Measurements from ENCODE around the gene SLC40A1. TPM values are rescaled to one million over a fixed set of nuclear protein-coding genes. Genes with fewer than 3 reads are reported as not detected.

SLC40A1 gene
- total and polyA plus RNA-seq, 2 of the 13 experiments (the other 11 are each of a cell fraction or from before 2014, with no cell fraction given): 10.6 to 24.9 TPM

GRCh38 chr2:189613077-189613636 is 32.6 kb upstream of the SLC40A1 start (continued):
- TF ChIP-seq ZBTB43 (CRISPR knock-in tag; conservative IDR thresholded peaks at IDR 0.05): no peak
- TF ChIP-seq, protein P1, sequence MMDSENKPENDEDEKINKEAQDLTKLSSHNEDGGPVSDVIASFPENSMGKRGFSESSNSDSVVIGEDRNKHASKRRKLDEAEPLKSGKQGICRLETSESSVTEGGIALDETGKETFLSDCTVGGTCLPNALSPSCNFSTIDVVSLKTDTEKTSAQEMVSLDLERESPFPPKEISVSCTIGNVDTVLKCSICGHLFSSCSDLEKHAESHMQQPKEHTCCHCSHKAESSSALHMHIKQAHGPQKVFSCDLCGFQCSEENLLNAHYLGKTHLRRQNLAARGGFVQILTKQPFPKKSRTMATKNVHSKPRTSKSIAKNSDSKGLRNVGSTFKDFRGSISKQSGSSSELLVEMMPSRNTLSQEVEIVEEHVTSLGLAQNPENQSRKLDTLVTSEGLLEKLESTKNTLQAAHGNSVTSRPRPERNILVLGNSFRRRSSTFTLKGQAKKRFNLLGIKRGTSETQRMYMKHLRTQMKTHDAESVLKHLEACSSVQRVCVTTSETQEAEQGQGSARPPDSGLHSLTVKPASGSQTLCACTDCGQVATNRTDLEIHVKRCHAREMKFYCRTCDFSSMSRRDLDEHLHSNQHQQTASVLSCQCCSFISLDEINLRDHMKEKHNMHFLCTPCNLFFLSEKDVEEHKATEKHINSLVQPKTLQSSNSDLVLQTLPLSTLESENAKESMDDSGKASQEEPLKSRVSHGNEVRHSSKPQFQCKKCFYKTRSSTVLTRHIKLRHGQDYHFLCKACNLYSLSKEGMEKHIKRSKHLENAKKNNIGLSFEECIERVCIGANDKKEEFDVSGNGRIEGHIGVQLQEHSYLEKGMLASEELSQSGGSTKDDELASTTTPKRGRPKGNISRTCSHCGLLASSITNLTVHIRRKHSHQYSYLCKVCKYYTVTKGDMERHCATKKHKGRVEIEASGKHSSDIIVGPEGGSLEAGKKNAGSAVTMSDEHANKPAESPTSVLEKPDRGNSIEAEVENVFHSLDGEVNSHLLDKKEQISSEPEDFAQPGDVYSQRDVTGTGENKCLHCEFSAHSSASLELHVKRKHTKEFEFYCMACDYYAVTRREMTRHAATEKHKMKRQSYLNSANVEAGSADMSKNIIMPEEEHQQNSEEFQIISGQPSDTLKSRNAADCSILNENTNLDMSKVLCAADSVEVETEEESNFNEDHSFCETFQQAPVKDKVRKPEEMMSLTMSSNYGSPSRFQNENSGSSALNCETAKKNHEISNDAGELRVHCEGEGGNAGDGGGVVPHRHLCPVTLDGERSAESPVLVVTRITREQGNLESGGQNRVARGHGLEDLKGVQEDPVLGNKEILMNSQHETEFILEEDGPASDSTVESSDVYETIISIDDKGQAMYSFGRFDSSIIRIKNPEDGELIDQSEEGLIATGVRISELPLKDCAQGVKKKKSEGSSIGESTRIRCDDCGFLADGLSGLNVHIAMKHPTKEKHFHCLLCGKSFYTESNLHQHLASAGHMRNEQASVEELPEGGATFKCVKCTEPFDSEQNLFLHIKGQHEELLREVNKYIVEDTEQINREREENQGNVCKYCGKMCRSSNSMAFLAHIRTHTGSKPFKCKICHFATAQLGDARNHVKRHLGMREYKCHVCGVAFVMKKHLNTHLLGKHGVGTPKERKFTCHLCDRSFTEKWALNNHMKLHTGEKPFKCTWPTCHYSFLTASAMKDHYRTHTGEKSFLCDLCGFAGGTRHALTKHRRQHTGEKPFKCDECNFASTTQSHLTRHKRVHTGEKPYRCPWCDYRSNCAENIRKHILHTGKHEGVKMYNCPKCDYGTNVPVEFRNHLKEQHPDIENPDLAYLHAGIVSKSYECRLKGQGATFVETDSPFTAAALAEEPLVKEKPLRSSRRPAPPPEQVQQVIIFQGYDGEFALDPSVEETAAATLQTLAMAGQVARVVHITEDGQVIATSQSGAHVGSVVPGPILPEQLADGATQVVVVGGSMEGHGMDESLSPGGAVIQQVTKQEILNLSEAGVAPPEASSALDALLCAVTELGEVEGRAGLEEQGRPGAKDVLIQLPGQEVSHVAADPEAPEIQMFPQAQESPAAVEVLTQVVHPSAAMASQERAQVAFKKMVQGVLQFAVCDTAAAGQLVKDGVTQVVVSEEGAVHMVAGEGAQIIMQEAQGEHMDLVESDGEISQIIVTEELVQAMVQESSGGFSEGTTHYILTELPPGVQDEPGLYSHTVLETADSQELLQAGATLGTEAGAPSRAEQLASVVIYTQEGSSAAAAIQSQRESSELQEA (CRISPR knock-in tag; IDR thresholded peaks at IDR 0.05; ENCODE audit: not compliant biosample characterization): no peak
- TF ChIP-seq ZBTB40 (IDR thresholded peaks at IDR 0.05): no peak
- no peak for TF ChIP-seq ZBTB40 (CRISPR knock-in tag; IDR thresholded peaks at IDR 0.05)
- peak; percentile 32; the same call in 1 of the 2 replicates for TF ChIP-seq HNF4A (CRISPR knock-in tag; IDR thresholded peaks at IDR 0.05)
- no peak for TF ChIP-seq ZNF264 (CRISPR knock-in tag; IDR thresholded peaks at IDR 0.05)
- TF ChIP-seq ZNF331 (CRISPR knock-in tag; IDR thresholded peaks at IDR 0.05): 0 out of 2 replicates have a peak, but pooled peaks have one; percentile 28
- no peak for TF ChIP-seq ZNF510 (CRISPR knock-in tag; IDR thresholded peaks at IDR 0.05; ENCODE audit: low read depth)
- no peak for TF ChIP-seq TERF1 (CRISPR knock-in tag; IDR thresholded peaks at IDR 0.05)
